ENCODE measurements around the gene ZMIZ1.
A peak's percentile ranks its signal among the peaks of the same experiment; 100 is the strongest.
"Not testable (repeated sequence)": the region's sequence is repeated elsewhere in the genome, so short reads cannot be mapped to it uniquely, and the experiment has no call there.

Gene ZMIZ1

DNA sequence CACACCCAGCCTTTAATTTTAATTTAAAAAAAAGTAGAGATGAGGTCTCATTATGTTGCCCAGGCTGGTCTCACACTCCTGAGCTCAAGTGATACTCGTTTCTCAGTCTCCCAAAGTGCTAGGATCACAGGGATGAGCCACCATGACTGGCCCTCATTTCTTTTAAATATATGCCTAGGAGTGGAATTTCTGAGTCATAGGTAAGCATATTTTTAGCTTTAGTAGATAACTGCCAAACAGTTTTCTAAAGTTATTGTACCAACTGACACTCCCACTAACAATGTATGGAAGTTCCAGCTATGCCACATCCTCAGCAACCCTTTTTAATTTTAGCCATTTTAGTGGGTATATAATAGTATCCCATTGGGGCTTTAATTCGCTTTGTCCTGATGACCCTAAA, 264.7 kb downstream of the ZMIZ1 start:
- H3K4me1 ChIP-seq: peaks cover 20% of the 10 kb centered on the region
- no peaks in the 10 kb centered on the region for H4K20me1 ChIP-seq
- TF ChIP-seq Cebpa-rat (IDR thresholded peaks at IDR 0.05): no peak
- no peak overlapping the region for H3K4me2 ChIP-seq
- peaks cover 8% of the 10 kb centered on the region for H3K9me3 ChIP-seq
- no peaks in the 10 kb centered on the region for H3K27me3 ChIP-seq
- no peaks in the 10 kb centered on the region for H3K36me3 ChIP-seq
- H3K9ac ChIP-seq: no peak overlapping the region
- no peak overlapping the region for H3K4me3 ChIP-seq
- no peak overlapping the region for H3K27ac ChIP-seq

DNA sequence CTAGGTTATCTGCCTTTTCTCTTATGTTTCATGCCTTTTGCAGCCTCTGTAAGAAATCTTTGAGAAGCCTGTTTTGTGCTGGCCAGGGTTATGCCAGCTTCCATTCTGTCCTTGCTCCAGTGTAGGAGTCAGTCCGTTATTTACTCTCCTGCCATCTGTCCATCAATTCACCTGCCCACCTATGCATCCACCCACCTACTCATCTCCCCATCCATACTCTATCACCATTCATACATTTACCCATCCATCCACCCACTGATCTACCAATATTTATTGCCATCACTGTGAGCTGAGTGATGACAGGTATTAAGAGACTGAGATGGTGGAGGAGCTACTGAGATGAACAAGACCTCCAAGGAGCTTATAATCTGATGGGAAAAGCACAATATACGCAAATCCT, 265.8 kb downstream of the ZMIZ1 start:
- H3K27me3 ChIP-seq: no peaks in the 10 kb centered on the region
- H3K27ac ChIP-seq: no peak overlapping the region
- H4K20me1 ChIP-seq: no peaks in the 10 kb centered on the region
- TF ChIP-seq Cebpa-rat (IDR thresholded peaks at IDR 0.05): no peak
- H3K4me1 ChIP-seq: peaks cover 20% of the 10 kb centered on the region
- peaks cover 8% of the 10 kb centered on the region for H3K9me3 ChIP-seq
- no peaks in the 10 kb centered on the region for H3K36me3 ChIP-seq
- no peak overlapping the region for H3K9ac ChIP-seq
- H3K4me2 ChIP-seq: no peak overlapping the region
- no peak overlapping the region for H3K4me3 ChIP-seq

GRCh38 chr10:79335094-79335469, 266.3 kb downstream of the ZMIZ1 start:
- TF ChIP-seq Cebpa-rat (IDR thresholded peaks at IDR 0.05): no peak
- no peak overlapping the region for H3K9ac ChIP-seq
- H3K27ac ChIP-seq: peak overlapping the region; percentile 28; the same call in 1 of the 2 replicates

GRCh38 chr10:79335470-79336235, 266.9 kb downstream of the ZMIZ1 start:
- peak overlapping the region; percentile 28; the same call in 1 of the 2 replicates for H3K27ac ChIP-seq
- H4K20me1 ChIP-seq: no peaks in the 10 kb centered on the region
- no peak overlapping the region for H3K4me2 ChIP-seq
- H3K36me3 ChIP-seq: no peaks in the 10 kb centered on the region
- H3K9ac ChIP-seq: no peak overlapping the region
- H3K9me3 ChIP-seq: peaks cover 8% of the 10 kb centered on the region
- TF ChIP-seq Cebpa-rat (IDR thresholded peaks at IDR 0.05): no peak
- no peak overlapping the region for H3K4me3 ChIP-seq
- peaks cover 20% of the 10 kb centered on the region for H3K4me1 ChIP-seq
- H3K27me3 ChIP-seq: no peaks in the 10 kb centered on the region

More at GRCh38 chr10:79335094-79335469, 266.3 kb downstream of the ZMIZ1 start:
- Histone ChIP-seq H3K4me3 (no peak overlapping the region), H3K4me1 (peaks cover 20% of the 10 kb centered on the region), H4K20me1 (no peaks in the 10 kb centered on the region), H3K27me3 (no peaks in the 10 kb centered on the region), H3K4me2 (no peak overlapping the region), H3K36me3 (no peaks in the 10 kb centered on the region), H3K9me3 (peaks cover 8% of the 10 kb centered on the region)

GRCh38 chr10:79336276-79336675, 267.5 kb downstream of the ZMIZ1 start:
- Histone ChIP-seq H3K4me2 (no peak overlapping the region), H3K27me3 (no peaks in the 10 kb centered on the region), H3K36me3 (no peaks in the 10 kb centered on the region), H3K9ac (no peak overlapping the region), H3K27ac (no peak overlapping the region), H4K20me1 (no peaks in the 10 kb centered on the region), H3K4me3 (no peak overlapping the region), H3K4me1 (peaks cover 16% of the 10 kb centered on the region), H3K9me3 (peaks cover 8% of the 10 kb centered on the region)
- TF ChIP-seq Cebpa-rat (IDR thresholded peaks at IDR 0.05): no peak

- Histone ChIP-seq H3K4me3 (no peak overlapping the region), H3K9ac (no peak overlapping the region), H3K4me1 (peaks cover 12% of the 10 kb centered on the region), H3K27ac (no peak overlapping the region), H3K36me3 (no peaks in the 10 kb centered on the region), H4K20me1 (no peaks in the 10 kb centered on the region), H3K9me3 (peaks cover 8% of the 10 kb centered on the region), H3K27me3 (no peaks in the 10 kb centered on the region), H3K4me2 (no peak overlapping the region)
- TF ChIP-seq Cebpa-rat (IDR thresholded peaks at IDR 0.05): no peak
Measured at GRCh38 chr10:79336739-79337138, 268.0 kb downstream of the ZMIZ1 start.

DNA sequence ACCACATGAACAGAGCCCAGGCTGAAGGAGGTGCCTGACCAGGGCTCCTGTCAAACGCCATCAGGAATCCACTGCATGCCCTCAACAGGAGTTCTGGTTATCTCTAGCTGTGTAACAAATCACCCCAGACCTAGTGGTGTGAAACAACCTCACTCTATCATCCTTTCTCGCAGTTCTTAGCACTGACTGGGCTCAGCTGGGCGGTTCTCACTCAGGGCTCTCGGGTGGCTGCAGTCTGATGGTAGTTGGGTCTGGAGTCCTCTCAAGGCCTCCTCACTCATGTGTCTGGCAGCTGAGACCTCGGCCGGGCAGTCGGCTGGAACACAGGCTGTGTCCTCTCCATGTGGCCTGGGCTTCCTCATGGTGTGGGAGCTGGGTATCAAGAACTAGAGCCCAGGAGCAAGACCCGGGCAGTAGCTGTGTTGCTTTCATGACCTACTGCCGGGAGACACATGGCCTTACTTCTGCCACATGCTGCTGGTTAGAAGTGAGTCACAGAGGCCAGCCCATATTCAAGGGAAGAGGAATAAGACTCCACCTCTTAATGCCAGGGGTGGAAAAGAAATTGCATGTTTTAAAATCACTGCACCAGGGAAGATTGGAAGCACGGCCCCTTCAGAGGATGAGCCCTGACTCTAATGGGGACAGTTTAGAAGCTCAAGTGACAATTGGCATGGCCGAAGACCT, 269.2 kb downstream of the ZMIZ1 start:
- H3K9ac ChIP-seq, H4K20me1 ChIP-seq: not testable (repeated sequence)

GRCh38 chr10:79339266-79339665, 270.5 kb downstream of the ZMIZ1 start:
- H3K27me3 ChIP-seq: no peaks in the 10 kb centered on the region
- H3K36me3 ChIP-seq: no peaks in the 10 kb centered on the region
- H3K4me2 ChIP-seq: no peak overlapping the region
- TF ChIP-seq Cebpa-rat (IDR thresholded peaks at IDR 0.05): no peak
- H3K4me3 ChIP-seq: no peak overlapping the region
- H3K27ac ChIP-seq: no peak overlapping the region
- H4K20me1 ChIP-seq: no peaks in the 10 kb centered on the region
- peaks cover under 1% of the 10 kb centered on the region; the same call in 1 of the 2 replicates for H3K4me1 ChIP-seq
- no peaks in the 10 kb centered on the region for H3K9me3 ChIP-seq
- H3K9ac ChIP-seq: no peak overlapping the region

More for the DNA sequence above, 269.2 kb downstream of the ZMIZ1 start:
- not testable (repeated sequence) for H3K4me3 ChIP-seq, H3K4me1 ChIP-seq, H3K9me3 ChIP-seq, H3K36me3 ChIP-seq, H3K27ac ChIP-seq, H3K4me2 ChIP-seq, H3K27me3 ChIP-seq

DNA sequence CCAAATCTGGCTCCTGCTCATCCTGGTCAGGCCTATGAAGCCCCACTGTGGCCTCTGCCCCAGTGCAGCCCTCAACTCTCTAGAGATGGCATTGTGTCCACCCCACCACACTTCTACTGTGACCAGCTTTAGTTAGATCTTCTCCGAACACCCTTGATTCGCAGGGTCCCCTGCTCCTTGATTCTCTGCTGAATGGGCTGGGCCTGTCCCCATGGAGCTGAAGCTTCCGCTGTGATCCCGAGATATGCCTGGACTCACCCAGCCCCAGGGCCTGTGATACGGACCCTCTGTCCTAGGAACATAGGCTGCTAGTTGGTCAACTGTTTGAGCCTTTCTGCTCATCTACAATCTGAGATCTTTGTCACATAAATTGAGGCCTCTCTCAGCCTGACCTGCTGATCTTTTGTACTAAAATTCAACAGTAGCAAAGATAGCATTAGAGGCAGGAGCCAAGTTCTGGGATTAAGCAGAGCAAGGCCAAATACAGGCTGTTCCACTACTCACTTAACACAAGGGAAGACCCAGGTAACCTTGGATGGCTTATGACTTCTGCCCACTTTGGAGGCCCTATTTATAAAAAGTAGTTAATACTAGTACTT, 272.0 kb downstream of the ZMIZ1 start:
- H3K4me1 ChIP-seq: peaks cover 11% of the 10 kb centered on the region
- TF ChIP-seq Cebpa-rat (IDR thresholded peaks at IDR 0.05): no peak
- no peaks in the 10 kb centered on the region for H3K9me3 ChIP-seq
- H3K36me3 ChIP-seq: no peaks in the 10 kb centered on the region
- no peak overlapping the region for H3K4me3 ChIP-seq
- H3K27me3 ChIP-seq: no peaks in the 10 kb centered on the region
- no peak overlapping the region for H3K27ac ChIP-seq
- H4K20me1 ChIP-seq: no peaks in the 10 kb centered on the region
- H3K9ac ChIP-seq: no peak overlapping the region
- no peak overlapping the region for H3K4me2 ChIP-seq

GRCh38 chr10:79342295-79342761, 273.6 kb downstream of the ZMIZ1 start:
- Histone ChIP-seq H3K9me3 (no peaks in the 10 kb centered on the region), H3K4me1 (peaks cover 24% of the 10 kb centered on the region), H3K36me3 (no peaks in the 10 kb centered on the region), H3K9ac (no peak overlapping the region), H3K4me3 (no peak overlapping the region), H4K20me1 (no peaks in the 10 kb centered on the region), H3K4me2 (no peak overlapping the region), H3K27me3 (no peaks in the 10 kb centered on the region), H3K27ac (no peak overlapping the region)
- TF ChIP-seq Cebpa-rat (IDR thresholded peaks at IDR 0.05): no peak

Measured in BLaER1 (cell line).